H9 (cell line): ENCODE results near the gene ZMYM2. TPM values are rescaled to one million over a fixed set of nuclear protein-coding genes. Genes with fewer than 3 reads are reported as not detected.
A peak's percentile ranks its signal among the peaks of the same experiment; 100 is the strongest.

Experiments used
- DNase-seq: peaks from one replicate; pipeline ENCODE4 v3.0.0-alpha.2; 2017
- H2AFZ ChIP-seq: one replicate; pipeline ENCODE4 v1.6.1; 2013; ENCODE audit warnings: mild to moderate bottlenecking, low read length, control low read depth, moderate library complexity
- H2AK5ac ChIP-seq: 2 replicates; pipeline ENCODE4 v1.6.1; 2013; ENCODE audit warnings: low read length, control low read depth, mixed read lengths; ENCODE audit not compliant: insufficient read length
- H2BK120ac ChIP-seq: one replicate; pipeline ENCODE4 v1.6.1; 2013; ENCODE audit warnings: low read depth, mild to moderate bottlenecking, low read length, control low read depth, inconsistent platforms; ENCODE audit not compliant: poor library complexity, severe bottlenecking
- H2BK12ac ChIP-seq: 2 replicates; pipeline ENCODE4 v1.6.1; 2013; ENCODE audit warnings: low read length, control low read depth, mixed read lengths, low read depth; ENCODE audit not compliant: insufficient read length
- H2BK15ac ChIP-seq: 2 replicates; pipeline ENCODE4 v1.6.1; 2013; ENCODE audit warnings: low read depth, low read length, control low read depth
- H2BK20ac ChIP-seq: one replicate; pipeline ENCODE4 v1.6.1; 2013; ENCODE audit warnings: low read depth, mild to moderate bottlenecking, low read length, control low read depth, inconsistent platforms; ENCODE audit not compliant: poor library complexity, severe bottlenecking
- H2BK5ac ChIP-seq: 2 replicates; pipeline ENCODE4 v1.6.1; 2013; ENCODE audit warnings: low read length, control low read depth, mixed read lengths; ENCODE audit not compliant: insufficient read length
- H3K14ac ChIP-seq: 2 replicates; pipeline ENCODE4 v1.6.1; 2013; ENCODE audit warnings: low read length, control low read depth; ENCODE audit not compliant: insufficient read depth
- H3K18ac ChIP-seq: 2 replicates; pipeline ENCODE4 v1.6.1; 2013; ENCODE audit warnings: low read depth, mild to moderate bottlenecking, mixed read lengths, low read length, control low read depth; ENCODE audit not compliant: insufficient read length
- H3K23ac ChIP-seq: 2 replicates; pipeline ENCODE4 v1.6.1; 2013; ENCODE audit warnings: low read length, control low read depth, mixed read lengths, low read depth; ENCODE audit not compliant: insufficient read length
- H3K23me2 ChIP-seq: 2 replicates; pipeline ENCODE4 v1.6.1; 2013; ENCODE audit warnings: low read depth, mild to moderate bottlenecking, mixed read lengths, low read length, control low read depth; ENCODE audit not compliant: insufficient read length, poor library complexity, severe bottlenecking
- H3K27ac ChIP-seq: 2 replicates; pipeline ENCODE4 v1.5.1; 2013; ENCODE audit warnings: low read length, control low read depth, mixed read lengths, low read depth; ENCODE audit not compliant: insufficient read length
- H3K27me3 ChIP-seq: 2 replicates; pipeline ENCODE4 v1.6.1; 2013; ENCODE audit warnings: low read length, control low read depth, inconsistent platforms; ENCODE audit not compliant: insufficient read depth
- H3K4ac ChIP-seq: 2 replicates; pipeline ENCODE4 v1.6.1; 2013; ENCODE audit warnings: low read depth, mild to moderate bottlenecking, control low read depth, inconsistent platforms, low read length, moderate library complexity
- H3K4me1 ChIP-seq: 2 replicates; pipeline ENCODE4 v1.6.1; 2013; ENCODE audit warnings: low read length, control low read depth, inconsistent platforms; ENCODE audit not compliant: insufficient read depth
- H3K4me2 ChIP-seq: 2 replicates; pipeline ENCODE4 v1.6.1; 2013; ENCODE audit warnings: low read length, control low read depth, mixed read lengths; ENCODE audit not compliant: insufficient read length, insufficient read depth
- H3K56ac ChIP-seq: 2 replicates; pipeline ENCODE4 v1.6.1; 2013; ENCODE audit warnings: low read depth, mild to moderate bottlenecking, mixed read lengths, low read length, control low read depth; ENCODE audit not compliant: insufficient read length
- H3K79me1 ChIP-seq: 2 replicates; pipeline ENCODE4 v1.6.1; 2013; ENCODE audit warnings: low read depth, mild to moderate bottlenecking, moderate library complexity, low read length, control low read depth, inconsistent platforms; ENCODE audit not compliant: insufficient read depth, poor library complexity, severe bottlenecking
- H3K79me2 ChIP-seq: 2 replicates; pipeline ENCODE4 v1.6.1; 2013; ENCODE audit warnings: low read length, control low read depth, inconsistent platforms; ENCODE audit not compliant: insufficient read depth
- H3K9ac ChIP-seq: 2 replicates; pipeline ENCODE4 v1.6.1; 2013; ENCODE audit warnings: low read length, control low read depth, mixed read lengths; ENCODE audit not compliant: insufficient read length; ENCODE audit errors: extremely low read depth
- H3K9me3 ChIP-seq: one replicate; pipeline ENCODE4 v1.6.1; 2013; ENCODE audit warnings: low read depth, low read length, inconsistent platforms; ENCODE audit not compliant: control insufficient read depth
- H3T11ph ChIP-seq: one replicate; pipeline ENCODE4 v1.6.1; 2013; ENCODE audit warnings: mild to moderate bottlenecking, low read length, control low read depth, inconsistent platforms
- H4K20me1 ChIP-seq: one replicate; pipeline ENCODE4 v1.6.1; 2013; ENCODE audit not compliant: control insufficient read depth, insufficient read length, insufficient read depth
- H4K5ac ChIP-seq: 2 replicates; pipeline ENCODE4 v1.6.1; 2013; ENCODE audit warnings: low read depth, mild to moderate bottlenecking, mixed read lengths, low read length, control low read depth; ENCODE audit not compliant: insufficient read length
- H4K8ac ChIP-seq: replicated peaks from 2 replicates; pipeline ENCODE4 v1.6.1; 2013; ENCODE audit warnings: low read length, control low read depth, mixed read lengths, low read depth; ENCODE audit not compliant: insufficient read length
- H4K91ac ChIP-seq: 2 replicates; pipeline ENCODE4 v1.6.1; 2013; ENCODE audit warnings: low read depth, mild to moderate bottlenecking, moderate library complexity, mixed read lengths, low read length, control low read depth; ENCODE audit not compliant: insufficient read length
- H3K27ac Mint-ChIP-seq, 3 experiments: 2 replicates in 2 of 3; 3 replicates in 1 of 3; pipeline ENCODE4 v1.8.0; 2020 to 2021; ENCODE audit warnings: mixed read lengths in 3 of 3, mild to moderate bottlenecking in 1 of 3, moderate library complexity in 1 of 3
- H3K27me3 Mint-ChIP-seq: 2 replicates; pipeline ENCODE4 v1.8.0; 2021; ENCODE audit warnings: low read depth, mild to moderate bottlenecking, moderate library complexity, mixed read lengths
- H3K36me3 Mint-ChIP-seq, 3 experiments: 2 replicates in 2 of 3; 3 replicates in 1 of 3; pipeline ENCODE4 v1.8.0; 2020 to 2021; ENCODE audit warnings: low read depth in 3 of 3, mixed read lengths in 3 of 3; ENCODE audit not compliant: insufficient read depth in 1 of 3
- H3K4me1 Mint-ChIP-seq, 2 experiments: 2 replicates each; pipeline ENCODE4 v1.8.0; 2020; ENCODE audit warnings: mixed read lengths in 2 of 2
- H3K4me3 Mint-ChIP-seq, 2 experiments: 2 replicates in 1 of 2; 3 replicates in 1 of 2; pipeline ENCODE4 v1.8.0; 2020 to 2021; ENCODE audit warnings: mild to moderate bottlenecking in 2 of 2, mixed read lengths in 2 of 2, moderate library complexity in 1 of 2
- H3K9me3 Mint-ChIP-seq, 2 experiments: 2 replicates in 1 of 2; 3 replicates in 1 of 2; pipeline ENCODE4 v1.8.0; 2020; ENCODE audit warnings: mild to moderate bottlenecking in 2 of 2, mixed read lengths in 2 of 2, moderate library complexity in 1 of 2
- CTCF ChIP-seq: fragments of 200-600 bp; sonication (generic); conservative IDR thresholded peaks from 3 replicates; pipeline ENCODE4 v1.8.0; 2021; ENCODE audit warnings: antibody characterized with exemption, mild to moderate bottlenecking
- WGBS: extraction: QIAGEN DNeasy Blood & Tissue Kit; methylation state at CpG from one replicate; pipeline ENCODE4 v1.1.7; 2013; ENCODE audit warnings: missing lambda C conversion rate, low lambda C conversion rate, mixed read lengths; ENCODE audit not compliant: insufficient read length; ENCODE audit errors: extremely low coverage; 5-methylcytosine and 5-hydroxymethylcytosine counted together
- total RNA-seq: library from RNA; stranded (reverse); gene quantifications from 2 replicates; pipeline ENCODE4 v1.2.1, GENCODE V29; 2021

Gene ZMYM2
- total RNA-seq, 1 experiment from 2014 or later = 173 TPM

DNA sequence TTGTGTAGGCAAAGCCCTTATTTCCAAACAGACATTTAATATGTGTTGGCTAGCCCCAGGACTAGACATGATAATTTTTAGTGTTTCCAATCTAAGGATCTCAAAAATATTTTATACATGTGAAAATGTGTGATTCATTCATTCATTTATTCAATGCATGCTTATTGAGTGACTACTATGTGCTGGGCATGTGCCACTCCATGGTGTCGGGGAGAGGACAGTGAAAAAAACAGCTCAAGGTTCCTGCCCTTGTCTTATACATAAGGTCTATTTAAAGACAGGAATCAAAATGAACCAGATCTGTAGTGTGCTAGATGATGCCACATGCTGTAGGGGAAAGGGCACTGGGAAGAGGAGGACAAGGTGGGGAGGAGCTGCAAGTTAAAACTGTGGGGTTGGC is 165.8 kb downstream of the ZMYM2 start:
- no peak overlapping the region for H2AFZ ChIP-seq
- H3K23ac ChIP-seq = no peak overlapping the region
- no peaks in the 10 kb centered on the region for H3K79me1 ChIP-seq
- H3K79me2 ChIP-seq = no peaks in the 10 kb centered on the region
- H4K5ac ChIP-seq = no peak overlapping the region
- Mint-ChIP-seq H3K27ac (no peak overlapping the region; a peak in 1 of 7 replicates), H3K4me1 (peaks cover 19 to 23% of the 10 kb centered on the region in 2 experiments), H3K27me3 (peaks cover 30% of the 10 kb centered on the region), H3K9me3 (no peaks in the 10 kb centered on the region), H3K36me3 (no peaks in the 10 kb centered on the region), H3K4me3 (no peak overlapping the region)
- no peak overlapping the region for H3K4ac ChIP-seq
- no peak overlapping the region for H2BK12ac ChIP-seq
- no peaks in the 10 kb centered on the region for H3K9me3 ChIP-seq
- DNase-seq = peak; percentile 1
- H4K91ac ChIP-seq = no peak overlapping the region
- H2AK5ac ChIP-seq = no peak overlapping the region
- H3K18ac ChIP-seq = no peak overlapping the region
- no peak overlapping the region for H3K9ac ChIP-seq
- no peak overlapping the region for H2BK120ac ChIP-seq
- no peak overlapping the region for H2BK15ac ChIP-seq
- H3K27me3 ChIP-seq = peaks cover 2% of the 10 kb centered on the region; the same call in 1 of the 2 replicates
- TF ChIP-seq CTCF = no peak
- no peaks in the 10 kb centered on the region for H4K20me1 ChIP-seq
- no peak overlapping the region for H4K8ac ChIP-seq
- H3K23me2 ChIP-seq = peaks cover 14% of the 10 kb centered on the region
- H2BK20ac ChIP-seq = no peak overlapping the region
- H3T11ph ChIP-seq = no peak overlapping the region
- no CpG with 5 or more reads among the region's 1 CpG for WGBS
- peaks cover 3% of the 10 kb centered on the region; the same call in 1 of the 2 replicates for H3K4me1 ChIP-seq
- no peak overlapping the region for H3K4me2 ChIP-seq
- no peak overlapping the region for H2BK5ac ChIP-seq
- no peak overlapping the region for H3K27ac ChIP-seq
- H3K56ac ChIP-seq = no peak overlapping the region
- H3K14ac ChIP-seq = no peak overlapping the region
